HepG2 (cell line): ENCODE measurements around the gene PRDM11. TPM values are rescaled to one million over a fixed set of nuclear protein-coding genes. Genes with fewer than 3 reads are reported as not detected.

ENCODE experiments used
- ATAC-seq: fragments of 200-7000 bp; cut with Tn5 transposase; 3 replicates; pipeline ENCODE4 v1.9.1; 2020; ENCODE audit warnings: mild to moderate bottlenecking, moderate library complexity
- Bru-seq: library from RNA; stranded (reverse); fragments of 400-500 nt; gene quantifications from one replicate; lab custom pipeline; 2021; lab: Mats Ljungman, UMichigan
- BruChase-seq, 2 experiments: library from RNA; stranded (reverse); fragments of 400-500 nt; gene quantifications; one replicate each; lab custom pipeline; 2021; lab: Mats Ljungman, UMichigan
- BruUV-seq: library from RNA; stranded (reverse); fragments of 400-500 nt; replicated peaks from 2 replicates; lab custom pipeline; 2021; lab: Mats Ljungman, UMichigan
- CTCF ChIA-PET: fragments of 300-600 bp; formaldehyde crosslinking; extraction: SDS; loops from one replicate; lab custom pipeline; 2021; ENCODE audit warnings: low total read pairs, inconsistent platforms, low intra/inter-chr PET ratio; lab: Yijun Ruan, JAX
- POLR2A ChIA-PET: fragments of 350-600 bp; sonication (Branson Sonifier 250); formaldehyde crosslinking; loops from one replicate; lab custom pipeline; 2020; ENCODE audit warnings: antibody characterized with exemption, inconsistent platforms; lab: Yijun Ruan, JAX
- DNase-seq: peaks from one replicate; pipeline ENCODE4 v3.0.0-alpha.2; 2015; ENCODE audit warnings: low spot score
- FAIRE-seq: peaks from 3 replicates; lab custom pipeline; 2011; peaks lifted over from hg19 to GRCh38; lab: Jason Lieb, UNC
- H2AFZ ChIP-seq: one replicate; pipeline ENCODE4 v1.6.1; 2011; ENCODE audit warnings: low read length, inconsistent platforms
- H3K27ac ChIP-seq: fragments of 300-600 bp; 3 replicates; pipeline ENCODE4 v1.8.0; 2011; ENCODE audit warnings: mixed run types, mild to moderate bottlenecking, mixed read lengths, low read length, inconsistent platforms; ENCODE audit not compliant: insufficient read depth; ENCODE audit errors: extremely low read length
- H3K27me3 ChIP-seq, 2 experiments: fragments of 200-600 bp in 1 of 2; 2 replicates in 1 of 2; 3 replicates in 1 of 2; pipeline versions ENCODE4 v1.6.0 to v1.8.0; 2011; ENCODE audit warnings: low read length in 2 of 2, mild to moderate bottlenecking in 2 of 2, moderate library complexity in 2 of 2, inconsistent platforms in 1 of 2; ENCODE audit not compliant: insufficient read depth in 2 of 2, control insufficient read depth in 1 of 2
- H3K36me3 ChIP-seq, 2 experiments: fragments of 200-600 bp in 1 of 2; replicated peaks in 1 of 2; 2 replicates in 1 of 2; 3 replicates in 1 of 2; pipeline versions ENCODE4 v1.5.1 to v1.8.0; 2011; ENCODE audit warnings: low read length in 2 of 2, inconsistent platforms in 1 of 2; ENCODE audit not compliant: insufficient read depth in 2 of 2, control insufficient read depth in 1 of 2
- H3K4me1 ChIP-seq: 2 replicates; pipeline ENCODE4 v1.5.1; 2012; ENCODE audit warnings: low read length, inconsistent platforms; ENCODE audit not compliant: insufficient read depth
- H3K4me2 ChIP-seq: 2 replicates; pipeline ENCODE4 v1.6.0; 2011; ENCODE audit warnings: low read depth, low read length, inconsistent platforms
- H3K4me3 ChIP-seq, 3 experiments: fragments of 200-600 bp in 1 of 3; sonication (generic), shearing (Covaris generic) in 1 of 3; replicated peaks in 1 of 3; 2 replicates each; pipeline ENCODE4 v1.5.1; 2011 to 2016; ENCODE audit warnings: low read length in 3 of 3, inconsistent platforms in 2 of 3, low read depth in 2 of 3, mild to moderate bottlenecking in 2 of 3, control low read depth in 1 of 3, mixed read lengths in 1 of 3; ENCODE audit not compliant: insufficient read depth in 1 of 3
- H3K79me2 ChIP-seq: one replicate; pipeline ENCODE4 v1.6.1; 2011; ENCODE audit warnings: low read length, inconsistent platforms; ENCODE audit not compliant: insufficient read depth
- H3K9ac ChIP-seq: 2 replicates; pipeline ENCODE4 v1.6.0; 2011; ENCODE audit warnings: mild to moderate bottlenecking, low read depth, low read length, inconsistent platforms; ENCODE audit not compliant: insufficient read depth
- H3K9me3 ChIP-seq: 2 replicates; pipeline ENCODE4 v1.5.1; 2012; ENCODE audit warnings: mild to moderate bottlenecking, low read length
- H4K20me1 ChIP-seq: 2 replicates; pipeline ENCODE4 v1.6.0; 2011; ENCODE audit warnings: inconsistent platforms, mild to moderate bottlenecking, low read length, moderate library complexity; ENCODE audit not compliant: insufficient read depth
- ASH2L ChIP-seq: fragments of 300-600, 200-600 bp; sonication (generic); IDR thresholded peaks from 2 replicates; pipeline ENCODE4 v1.7.0; 2017; ENCODE audit warnings: low read depth, mild to moderate bottlenecking, moderate library complexity, mixed read lengths, low read length; ENCODE audit not compliant: insufficient read length
- CENPT ChIP-seq: sonication (generic); formaldehyde crosslinking; IDR thresholded peaks from 2 replicates; pipeline ENCODE4 v1.8.0; 2022; ENCODE audit warnings: low read depth, mild to moderate bottlenecking, moderate library complexity, missing genetic modification reagents
- MED8 ChIP-seq: sonication (generic); formaldehyde crosslinking; IDR thresholded peaks from 2 replicates; pipeline ENCODE4 v1.8.1; 2023; ENCODE audit warnings: mild to moderate bottlenecking, missing genetic modification reagents; ENCODE audit not compliant: insufficient replicate concordance
- POLR2G ChIP-seq: fragments of 200-400 bp; formaldehyde crosslinking; IDR thresholded peaks from 2 replicates; pipeline ENCODE4 v1.6.1; 2018; ENCODE audit warnings: mild to moderate bottlenecking, low read depth, low read length, moderate library complexity
- RXRB ChIP-seq: IDR thresholded peaks from 2 replicates; pipeline ENCODE4 v1.6.1; 2016; ENCODE audit warnings: borderline replicate concordance, missing genetic modification reagents, missing compliant biosample characterization
- TAF1 ChIP-seq: sonication (generic); formaldehyde crosslinking; IDR thresholded peaks from 2 replicates; pipeline ENCODE4 v1.4.0; 2020; ENCODE audit warnings: missing genetic modification reagents
- YY1 ChIP-seq: IDR thresholded peaks from 2 replicates; pipeline ENCODE4 v1.6.1; 2011; ENCODE audit warnings: low read length, low read depth, moderate library complexity, mild to moderate bottlenecking; ENCODE audit not compliant: insufficient read depth, insufficient replicate concordance
- ZBTB7B ChIP-seq: sonication (generic); formaldehyde crosslinking; IDR thresholded peaks from 2 replicates; pipeline ENCODE4 v1.4.0; 2020; ENCODE audit warnings: missing genetic modification reagents
- ZNF552 ChIP-seq: sonication (generic); formaldehyde crosslinking; IDR thresholded peaks from 2 replicates; pipeline ENCODE4 v1.9.0; 2022; ENCODE audit warnings: missing genetic modification reagents, mild to moderate bottlenecking, borderline replicate concordance
- WGBS: methylation state at CpG from one replicate; pipeline ENCODE4 v1.1.6; 2017; ENCODE audit warnings: low lambda C conversion rate; 5-methylcytosine and 5-hydroxymethylcytosine counted together
- in situ Hi-C: cut with HindIII; loops from 2 replicates; pipeline ENCODE4 v1.10.0; 2017; ENCODE audit warnings: low pct_unique_long_range_greater_than_20kb; ENCODE audit not compliant: extremely low pct_ligation_motif_present
- intact Hi-C: fragments of 100-400 bp; cut with micrococcal nuclease; formaldehyde crosslinking; loops from one replicate; pipeline ENCODE4 v1.10.0; 2022; ENCODE audit not compliant: unreplicated experiment
- long read RNA-seq, 2 experiments: library from RNA in 1 of 2; library from polyadenylated mRNA in 1 of 2; stranded (forward) in 1 of 2; unstranded in 1 of 2; transcript quantifications; one replicate each; pipeline ENCODE4 v2.0.0, GENCODE V29; 2019 to 2022
- polyA minus RNA-seq, 3 experiments: library from RNA; depleted of rRNA, polyadenylated mRNA; stranded (reverse); fragments of >200 nt; gene quantifications; 2 replicates each; pipeline ENCODE4 v1.2.3, GENCODE V29; 2011; ENCODE audit warnings: low replicate concordance in 1 of 3
- polyA plus RNA-seq, 8 experiments: library from polyadenylated mRNA; depleted of rRNA in 3 of 8; stranded (reverse) in 7 of 8; unstranded in 1 of 8; fragments of >200 nt; fragmentation: Illumina TruSeq in 4 of 8; extraction: Trizol in 4 of 8; gene quantifications; 2 replicates each; pipeline versions ENCODE4 v1.2.1 to v1.2.3, GENCODE V29; 2011 to 2016; ENCODE audit warnings: low read depth in 4 of 8, missing spikeins in 1 of 8, mixed read lengths in 1 of 8; ENCODE audit not compliant: insufficient read depth in 1 of 8
- total RNA-seq, 5 experiments: library from RNA; depleted of rRNA; stranded (reverse); fragments of >200 nt; fragmentation: Illumina TruSeq; extraction: Trizol; gene quantifications; 2 replicates each; pipeline ENCODE4 v1.2.3, GENCODE V29; 2016; ENCODE audit warnings: low read depth in 1 of 5
- TF ChIP-seq, protein P1 (sequence below): sonication (generic); formaldehyde crosslinking; IDR thresholded peaks from 2 replicates; pipeline ENCODE4 v1.4.0; 2020; ENCODE audit warnings: missing genetic modification reagents
- TF ChIP-seq, protein P2 (sequence below): sonication (generic); formaldehyde crosslinking; IDR thresholded peaks from 2 replicates; pipeline ENCODE4 v1.8.1; 2023; ENCODE audit warnings: mild to moderate bottlenecking, missing genetic modification reagents

PRDM11 gene
- 4.1 and 4.7 TPM in 2 replicates for total RNA-seq (2016; rRNA removed; fragmentation: Illumina TruSeq; extraction: Trizol)
- 1.5 and 1.8 TPM in 2 replicates for total RNA-seq (2016; cell fraction: cytosol; rRNA removed; fragmentation: Illumina TruSeq; extraction: Trizol; ENCODE audit: low read depth)
- total RNA-seq (2016; cell fraction: insoluble cytoplasmic fraction; rRNA removed; fragmentation: Illumina TruSeq; extraction: Trizol): 3.4 and 4.3 TPM in 2 replicates
- 3.9 and 5.2 TPM in 2 replicates for total RNA-seq (2016; cell fraction: membrane; rRNA removed; fragmentation: Illumina TruSeq; extraction: Trizol)
- 4.6 and 6.1 TPM in 2 replicates for total RNA-seq (2016; cell fraction: nucleus; rRNA removed; fragmentation: Illumina TruSeq; extraction: Trizol)
- polyA plus RNA-seq (2011; rRNA removed): 3.3 and 3.4 TPM in 2 replicates
- polyA plus RNA-seq (2011; cell fraction: cytosol; rRNA removed): 2.0 and 2.7 TPM in 2 replicates
- 6.4 and 6.7 TPM in 2 replicates for polyA plus RNA-seq (2011; cell fraction: nucleus; rRNA removed)
- polyA plus RNA-seq (2012): 2.3 and 2.4 TPM in 2 replicates
- polyA plus RNA-seq (2016; cell fraction: cytosol; fragmentation: Illumina TruSeq; extraction: Trizol; ENCODE audit: low read depth): 0.77 and 0.81 TPM in 2 replicates
- 2.8 and 4.0 TPM in 2 replicates for polyA plus RNA-seq (2016; cell fraction: insoluble cytoplasmic fraction; fragmentation: Illumina TruSeq; extraction: Trizol; ENCODE audit: low read depth)
- 2.1 and 2.4 TPM in 2 replicates for polyA plus RNA-seq (2016; cell fraction: membrane; fragmentation: Illumina TruSeq; extraction: Trizol; ENCODE audit: low read depth)
- 7.1 and 7.4 TPM in 2 replicates for polyA plus RNA-seq (2016; cell fraction: nucleus; fragmentation: Illumina TruSeq; extraction: Trizol; ENCODE audit: insufficient read depth, low read depth)
- 7.8 and 17.5 TPM in 2 replicates for polyA minus RNA-seq (2011; rRNA and poly(A)+ RNA removed; ENCODE audit: low replicate concordance)
- polyA minus RNA-seq (2011; cell fraction: cytosol; rRNA and poly(A)+ RNA removed): 3.5 and 6.2 TPM in 2 replicates
- polyA minus RNA-seq (2011; cell fraction: nucleus; rRNA and poly(A)+ RNA removed): 5.0 and 7.6 TPM in 2 replicates
- percentile 59 among the genes with signal in this experiment for Bru-seq, nascent RNA
- BruChase-seq, experiment 1, labeled RNA remaining after a 6-hour chase: percentile 61 among the genes with signal in this experiment
- BruChase-seq, experiment 2, labeled RNA remaining after a 2-hour chase: percentile 60 among the genes with signal in this experiment
- long read RNA-seq, experiment 1, partial matches to known transcripts: 0 of 1 reads
- long read RNA-seq, experiment 1, other reads (novel, unspliced or antisense): 1 of 1 reads
- long read RNA-seq, experiment 2, partial matches to known transcripts: 7 of 17 reads
- long read RNA-seq, experiment 2, other reads (novel, unspliced or antisense): 10 of 17 reads

DNA sequence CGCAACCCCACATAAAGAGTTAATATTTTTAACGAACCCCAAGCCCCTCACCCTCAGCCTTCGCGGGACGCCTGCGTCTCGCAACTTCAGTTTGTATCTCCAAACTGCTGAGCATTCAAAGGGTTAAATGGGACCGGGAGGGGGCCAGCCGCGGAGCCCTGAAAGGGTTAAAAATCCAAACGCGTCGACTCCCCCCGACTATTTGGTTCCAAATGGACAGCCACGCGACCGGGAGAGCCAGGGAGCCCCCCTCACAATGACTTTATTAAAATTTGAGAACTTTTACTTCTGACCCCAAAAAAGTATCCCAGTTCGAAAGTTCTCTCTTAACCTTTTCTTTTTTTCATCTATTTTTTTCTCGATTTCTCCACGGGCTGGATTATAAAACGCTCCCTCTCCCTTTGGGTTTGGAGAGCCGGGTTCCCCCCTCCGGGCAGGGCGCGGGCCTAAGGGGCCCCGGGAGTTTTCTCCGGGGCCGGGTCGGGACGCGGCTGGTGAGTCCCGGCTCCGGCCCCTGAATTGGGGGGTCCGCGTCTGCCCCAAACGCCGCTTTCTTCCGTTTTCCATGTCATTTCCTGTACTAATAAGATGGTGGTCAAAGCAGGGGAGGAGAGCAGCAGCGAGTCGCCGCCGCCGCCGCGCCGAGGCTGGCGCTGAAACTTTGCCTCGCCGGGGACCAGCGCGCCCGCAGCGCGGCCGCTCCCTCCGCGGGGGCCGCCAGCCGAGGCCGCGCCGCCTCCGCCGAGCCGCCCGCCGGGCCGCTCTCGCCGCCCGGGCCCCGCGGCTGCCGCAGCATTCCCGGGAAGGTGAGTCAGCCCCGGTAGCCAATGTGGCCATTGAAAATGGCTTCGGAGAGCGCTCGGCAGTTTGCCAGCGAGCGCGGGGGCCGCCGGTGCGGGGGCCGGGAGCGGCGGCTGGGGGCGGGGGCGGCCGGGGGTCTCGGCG, at the start of gene PRDM11:
TSS of gene PRDM11 (plus strand) at position 568 of the 945 bp plus-strand sequence. CDS start 35,128 bp downstream, outside the sequence.
- peak within 1 kb of the TSS; percentile 79 to 99 (median 82) for H3K4me3 ChIP-seq
- peaks cover 24% of the 10 kb centered on the region for H3K4me1 ChIP-seq
- CTCF ChIA-PET: no interaction called here
- BruUV-seq: TSS peak; percentile 96
- in situ Hi-C loops: no loop called here
- no peaks in the 10 kb centered on the region for H3K36me3 ChIP-seq
- H3K4me2 ChIP-seq: peak within 1 kb of the TSS; percentile 99
- peak within 1 kb of the TSS; percentile 76 for H3K27ac ChIP-seq
- ATAC-seq: no peak; the same call in 2 of the 3 replicates
- H3K9ac ChIP-seq: peak within 1 kb of the TSS; percentile 76
- no peak for FAIRE-seq
- H3K27me3 ChIP-seq: peaks cover 2 to 31% of the 10 kb centered on the region in 2 experiments; a peak in 3 of 5 replicates
- intact Hi-C loops: loop anchor here (2.0 kb wide), 1 partner anchor 34 kb away; no protein-coding TSS in a partner anchor
- peaks cover 15% of the 10 kb centered on the region for H3K79me2 ChIP-seq
- WGBS: under 1% methylated on average over 63 of the region's 93 CpGs
- POLR2A ChIA-PET: interaction anchor here (0.9 to 1.9 kb wide), 3 partner anchors 9 to 34 kb away, joined by 3 to 9 read pairs (median 4); no protein-coding TSS in a partner anchor
- no peak for DNase-seq
- H2AFZ ChIP-seq: peak within 1 kb of the TSS; percentile 45
- H3K9me3 ChIP-seq: no peaks in the 10 kb centered on the region
- no peaks in the 10 kb centered on the region for H4K20me1 ChIP-seq
- TF ChIP-seq CENPT (CRISPR knock-in tag) (no peak), RXRB (no peak), ZBTB7B (CRISPR knock-in tag) (0 out of 2 replicates have a peak, but pooled peaks have one; percentile 40), POLR2G (peak; percentile 18), TAF1 (CRISPR knock-in tag) (no peak), ASH2L (peak; percentile 12), YY1 (peak; percentile 58), ZNF552 (CRISPR knock-in tag) (no peak), MED8 (CRISPR knock-in tag) (no peak)
- TF ChIP-seq, protein P1, sequence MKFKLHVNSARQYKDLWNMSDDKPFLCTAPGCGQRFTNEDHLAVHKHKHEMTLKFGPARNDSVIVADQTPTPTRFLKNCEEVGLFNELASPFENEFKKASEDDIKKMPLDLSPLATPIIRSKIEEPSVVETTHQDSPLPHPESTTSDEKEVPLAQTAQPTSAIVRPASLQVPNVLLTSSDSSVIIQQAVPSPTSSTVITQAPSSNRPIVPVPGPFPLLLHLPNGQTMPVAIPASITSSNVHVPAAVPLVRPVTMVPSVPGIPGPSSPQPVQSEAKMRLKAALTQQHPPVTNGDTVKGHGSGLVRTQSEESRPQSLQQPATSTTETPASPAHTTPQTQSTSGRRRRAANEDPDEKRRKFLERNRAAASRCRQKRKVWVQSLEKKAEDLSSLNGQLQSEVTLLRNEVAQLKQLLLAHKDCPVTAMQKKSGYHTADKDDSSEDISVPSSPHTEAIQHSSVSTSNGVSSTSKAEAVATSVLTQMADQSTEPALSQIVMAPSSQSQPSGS (CRISPR knock-in tag): peak; percentile 10; the same call in 1 of the 2 replicates
- TF ChIP-seq, protein P2, sequence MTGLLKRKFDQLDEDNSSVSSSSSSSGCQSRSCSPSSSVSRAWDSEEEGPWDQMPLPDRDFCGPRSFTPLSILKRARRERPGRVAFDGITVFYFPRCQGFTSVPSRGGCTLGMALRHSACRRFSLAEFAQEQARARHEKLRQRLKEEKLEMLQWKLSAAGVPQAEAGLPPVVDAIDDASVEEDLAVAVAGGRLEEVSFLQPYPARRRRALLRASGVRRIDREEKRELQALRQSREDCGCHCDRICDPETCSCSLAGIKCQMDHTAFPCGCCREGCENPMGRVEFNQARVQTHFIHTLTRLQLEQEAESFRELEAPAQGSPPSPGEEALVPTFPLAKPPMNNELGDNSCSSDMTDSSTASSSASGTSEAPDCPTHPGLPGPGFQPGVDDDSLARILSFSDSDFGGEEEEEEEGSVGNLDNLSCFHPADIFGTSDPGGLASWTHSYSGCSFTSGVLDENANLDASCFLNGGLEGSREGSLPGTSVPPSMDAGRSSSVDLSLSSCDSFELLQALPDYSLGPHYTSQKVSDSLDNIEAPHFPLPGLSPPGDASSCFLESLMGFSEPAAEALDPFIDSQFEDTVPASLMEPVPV: no peak
